ENCODE results near the gene PPM1E.

GRCh38 chr17:58734040-58734439 lies 21.6 kb upstream of the PPM1E start:
- no peak for TF ChIP-seq MAX (IDR thresholded peaks at IDR 0.05)
- TF ChIP-seq CEBPB (IDR thresholded peaks at IDR 0.05), result no peak
- no peak for TF ChIP-seq ESRRA (IDR thresholded peaks at IDR 0.05; ENCODE audit: borderline replicate concordance, low read length)

Measured in A549 (cell line).